SKM-1 treated with dmso at 0.1 percent for 144 hours (cell line): ENCODE data around the gene STK32B.

Experiments
- DNase-seq: peaks from one replicate; lab custom pipeline; 2025; ENCODE audit not compliant: unreplicated experiment; lab: John Stamatoyannopoulos, UW

STK32B gene

GRCh38 chr4:5120468-5120867 lies 69.2 kb downstream of the STK32B start:
- DNase-seq: no peak

GRCh38 chr4:5122114-5122513 lies 70.8 kb downstream of the STK32B start:
- no peak for DNase-seq

DNA sequence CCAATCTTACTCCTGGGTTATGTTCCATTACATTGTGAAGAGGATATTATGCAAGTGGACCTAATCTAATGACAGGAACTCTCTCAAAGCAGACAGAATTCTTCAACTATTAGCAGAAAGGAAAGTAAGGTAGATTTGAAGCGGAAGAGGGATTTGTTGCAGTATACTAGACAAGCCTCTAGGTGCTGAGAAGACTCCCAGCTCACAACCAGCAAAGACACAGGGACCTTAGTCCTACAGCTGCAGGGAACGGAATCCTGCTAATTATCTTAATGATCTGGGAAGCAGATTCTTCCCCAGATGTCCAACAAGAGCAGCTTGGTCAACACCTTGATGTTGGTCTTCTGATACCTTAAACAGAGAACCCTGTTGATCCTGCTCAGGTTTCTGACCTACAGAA lies 73.6 kb downstream of the STK32B start:
- no peak for DNase-seq

DNA sequence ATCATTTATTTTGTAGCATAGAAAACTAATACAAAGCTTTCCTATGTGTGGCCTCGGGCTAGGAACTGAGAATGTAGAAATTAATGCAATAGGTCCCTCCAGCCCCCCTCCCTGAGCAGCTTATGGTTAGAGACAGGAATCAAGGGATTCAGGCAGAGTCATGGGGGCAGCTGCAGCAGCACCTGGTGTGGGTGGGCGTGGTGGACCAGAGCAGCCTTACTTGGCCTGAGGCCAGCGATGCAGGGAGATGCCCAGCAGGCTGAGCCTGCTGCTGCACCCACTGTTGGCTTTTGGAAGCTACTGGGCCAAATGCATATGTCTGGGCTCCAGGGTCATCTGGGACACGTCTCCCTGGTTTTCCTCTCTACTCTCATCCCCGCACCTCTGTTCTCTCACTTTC lies 74.0 kb downstream of the STK32B start:
- no peak for DNase-seq

GRCh38 chr4:5126231-5126630 lies 75.0 kb downstream of the STK32B start:
- DNase-seq: no peak

DNA sequence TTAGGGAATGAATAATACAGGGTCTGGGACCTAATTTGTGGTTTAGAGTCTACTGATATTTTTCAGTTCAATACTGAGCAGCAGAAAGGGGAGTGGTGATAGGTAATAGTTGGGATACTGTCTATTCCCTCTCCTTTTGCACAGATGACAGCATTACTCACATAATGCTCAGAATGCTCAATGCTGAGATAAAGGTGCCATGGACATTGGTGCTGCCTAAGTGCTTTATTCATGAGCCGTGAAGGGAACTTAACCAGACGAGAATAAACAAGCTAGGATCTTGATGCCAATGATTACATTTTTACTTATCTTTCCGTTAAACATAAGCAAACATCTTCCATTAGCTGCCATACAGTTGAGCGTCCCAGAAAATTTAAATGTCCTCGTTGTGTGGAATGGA lies 75.6 kb downstream of the STK32B start:
- DNase-seq: no peak

GRCh38 chr4:5127556-5127955 lies 76.3 kb downstream of the STK32B start:
- DNase-seq: no peak

DNA sequence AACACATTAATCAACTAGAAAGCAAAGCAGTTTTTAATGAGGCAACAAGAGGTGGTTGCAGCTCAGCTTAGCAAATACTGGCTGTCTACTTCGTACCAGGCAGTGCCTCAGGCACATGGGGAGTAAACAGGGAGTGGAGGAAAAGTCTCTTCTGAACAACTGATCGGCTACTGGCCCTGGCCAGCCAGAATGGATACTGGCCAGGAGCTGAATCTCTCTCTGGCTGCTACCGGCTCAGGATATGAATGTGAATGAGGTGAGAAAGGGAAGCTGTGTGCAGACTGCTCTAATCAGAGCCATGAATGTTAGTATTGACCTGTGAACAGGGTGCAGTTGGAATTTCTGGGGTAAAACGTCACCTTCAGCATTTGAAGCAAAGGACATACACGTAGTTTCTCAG lies 77.3 kb downstream of the STK32B start:
- no peak for DNase-seq

DNA sequence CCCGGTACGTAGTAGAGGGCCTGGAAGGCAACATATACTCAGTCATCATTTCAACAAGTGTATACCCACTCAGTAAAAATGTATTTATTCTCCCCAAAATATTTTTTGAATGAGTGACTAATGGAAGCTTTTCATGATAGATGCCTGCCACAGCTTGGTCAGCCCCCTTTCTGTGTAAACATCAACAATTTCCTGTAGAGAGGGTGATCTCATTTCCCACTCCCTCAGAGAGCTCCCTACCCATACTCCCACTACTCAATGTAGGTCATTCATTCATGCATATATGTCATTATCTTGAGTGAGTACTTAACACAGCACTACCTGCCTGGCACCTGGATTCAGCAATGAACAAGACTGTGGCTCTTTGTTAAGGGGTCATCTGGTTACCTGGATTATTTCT lies 81.9 kb downstream of the STK32B start:
- DNase-seq: no peak

- no peak for DNase-seq
These were observed 82.8 kb downstream of the STK32B start for GRCh38 chr4:5133933-5134594.

DNA sequence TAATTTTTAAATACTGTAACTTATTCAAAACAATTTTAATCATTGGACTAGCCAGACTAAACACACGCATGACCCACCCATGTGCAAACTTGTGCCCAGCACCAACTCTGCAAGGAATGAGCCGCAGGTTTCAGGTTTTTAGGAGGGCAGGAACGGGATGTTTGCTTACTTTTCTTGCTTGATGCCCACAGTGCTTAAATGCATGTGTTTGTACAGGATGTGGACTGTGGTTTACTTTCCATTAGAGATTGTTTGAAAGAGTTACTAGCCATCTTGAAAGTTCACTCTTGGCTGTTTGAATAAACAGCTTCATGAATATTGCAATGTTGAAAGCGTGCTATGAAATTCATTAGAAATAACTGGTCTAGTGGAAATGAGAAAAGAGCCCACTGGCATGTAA lies 83.3 kb downstream of the STK32B start:
- no peak for DNase-seq

DNA sequence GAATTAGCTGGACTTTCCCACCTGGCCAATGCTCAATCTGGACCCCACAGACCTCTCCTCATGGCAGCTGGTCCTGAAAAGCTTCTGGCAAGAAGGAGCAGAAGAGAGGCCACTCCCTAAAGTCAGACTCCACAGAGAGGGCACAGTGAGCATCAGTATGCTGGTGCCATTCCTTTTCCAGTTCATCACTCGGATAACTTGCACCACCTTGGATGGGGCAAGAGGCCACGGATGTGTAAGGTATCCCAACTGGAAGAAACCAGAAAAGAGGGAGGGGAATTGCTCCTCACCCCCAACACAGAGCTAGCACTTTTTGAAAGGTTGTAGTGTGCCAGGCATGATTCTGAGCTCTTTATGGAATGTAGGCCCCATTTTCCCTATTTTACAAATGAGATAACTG lies 85.9 kb downstream of the STK32B start:
- no peak for DNase-seq

DNA sequence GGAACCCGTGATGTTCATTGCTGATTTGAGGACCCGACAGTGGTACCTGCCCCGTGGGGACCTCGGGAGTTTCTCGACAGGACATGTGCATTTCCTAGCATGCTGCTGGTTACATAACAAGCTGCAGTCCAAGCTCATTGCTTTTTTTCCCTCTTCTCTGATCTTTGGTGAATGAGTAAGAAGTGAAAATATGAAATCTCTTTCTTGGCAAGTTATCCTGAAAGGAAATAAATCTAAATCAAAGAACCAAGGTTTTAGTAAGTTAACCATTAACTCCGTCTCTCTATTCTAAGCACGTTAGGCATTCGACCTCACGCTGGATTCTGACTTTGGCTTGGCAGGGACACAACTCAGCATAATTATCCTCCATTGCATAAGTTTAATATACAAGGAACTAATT lies 86.6 kb downstream of the STK32B start:
- DNase-seq: no peak

GRCh38 chr4:5138389-5138788 lies 87.1 kb downstream of the STK32B start:
- DNase-seq: no peak

DNA sequence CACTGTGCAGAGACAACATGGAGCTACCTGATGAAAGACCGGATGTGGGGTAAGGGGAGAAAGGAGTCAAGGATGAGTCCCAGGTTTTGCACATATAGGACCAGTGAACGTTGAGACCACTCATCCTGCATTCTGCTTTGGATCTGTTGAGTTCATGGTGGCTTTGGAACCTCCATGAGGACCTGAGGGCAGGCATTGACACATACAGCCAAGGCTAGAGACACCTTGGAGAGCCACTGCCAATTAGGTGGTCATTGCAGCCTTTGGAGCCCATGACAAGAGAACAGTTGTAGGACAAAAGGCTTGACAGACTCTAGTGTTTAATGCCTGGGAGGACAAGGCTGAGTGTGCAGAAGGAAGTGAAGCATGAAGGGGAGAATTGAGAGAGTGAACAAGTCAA lies 87.9 kb downstream of the STK32B start:
- no peak for DNase-seq

DNA sequence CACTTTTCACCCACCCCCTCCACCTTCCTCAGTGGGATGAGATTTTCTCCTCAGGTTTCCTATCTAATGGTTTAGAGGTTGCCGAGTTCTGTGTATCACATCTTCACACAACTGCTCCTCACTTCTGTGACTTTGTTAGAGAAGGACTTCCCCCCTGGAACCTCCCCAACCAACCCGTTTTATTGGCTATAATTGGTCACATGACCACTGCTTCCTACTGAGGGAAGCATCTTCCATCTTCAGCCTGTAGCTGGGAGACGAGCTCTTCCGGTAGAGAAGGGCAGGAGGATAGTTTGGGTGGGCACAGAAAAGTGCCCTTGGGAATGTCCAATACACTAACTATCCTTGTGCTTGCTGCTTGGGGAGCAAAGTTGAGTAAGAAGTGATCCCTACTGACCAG lies 90.5 kb downstream of the STK32B start:
- no peak for DNase-seq

- DNase-seq: peak; percentile 52
These were observed 91.4 kb downstream of the STK32B start for GRCh38 chr4:5142726-5143125.

- no peak for DNase-seq
These were observed 92.1 kb downstream of the STK32B start for GRCh38 chr4:5143306-5143861.

GRCh38 chr4:5143940-5144339 lies 92.7 kb downstream of the STK32B start:
- DNase-seq: no peak

- no peak for DNase-seq
These were observed 93.1 kb downstream of the STK32B start for GRCh38 chr4:5144384-5144783.

DNA sequence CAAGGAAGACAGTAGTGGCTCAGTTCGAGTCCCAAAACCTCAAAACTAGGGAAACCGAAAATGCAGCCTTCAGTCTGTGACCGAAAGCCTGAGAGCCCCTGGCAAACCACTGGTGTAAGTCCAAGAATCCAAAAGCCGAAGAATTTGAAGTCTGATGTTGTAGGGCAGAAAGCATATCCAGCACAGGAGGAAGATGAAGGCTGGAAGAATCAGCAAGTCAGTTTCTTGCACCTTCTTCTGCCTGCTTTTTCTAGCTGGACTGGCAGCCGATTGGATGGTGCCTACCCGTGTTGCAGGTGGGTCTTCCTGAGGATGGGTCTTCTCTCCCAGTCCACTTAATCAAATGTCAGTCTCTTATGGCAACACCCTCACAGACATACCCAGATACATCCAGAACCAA lies 95.0 kb downstream of the STK32B start:
- no peak for DNase-seq

- DNase-seq: no peak
These were observed 101.2 kb downstream of the STK32B start for GRCh38 chr4:5152521-5152920.

GRCh38 chr4:5156682-5157081 lies 105.4 kb downstream of the STK32B start:
- DNase-seq: no peak
